ENCODE data around the gene RITA1. TPM values are rescaled to one million over a fixed set of nuclear protein-coding genes. Genes with fewer than 3 reads are reported as not detected.

The RITA1 gene
- total RNA-seq, 1 donor from 2014 or later = 24.3 TPM

- no peak for DNase-seq (ENCODE audit: extremely low read depth, low read depth, low spot score)
These were observed 32.4 kb upstream of the RITA1 start for GRCh38 chr12:113152835-113153814.

GRCh38 chr12:113154351-113154973, 31.1 kb upstream of the RITA1 start:
- no peak for DNase-seq (ENCODE audit: extremely low read depth, low read depth, low spot score)

GRCh38 chr12:113155060-113155459, 30.5 kb upstream of the RITA1 start:
- DNase-seq (ENCODE audit: extremely low read depth, low read depth, low spot score) = no peak

- no peak for DNase-seq (ENCODE audit: extremely low read depth, low read depth, low spot score)
These were observed 29.9 kb upstream of the RITA1 start for GRCh38 chr12:113155646-113156045.

GRCh38 chr12:113157218-113157859, 28.2 kb upstream of the RITA1 start:
- no peak for DNase-seq (ENCODE audit: extremely low read depth, low read depth, low spot score)

- no peak for DNase-seq (ENCODE audit: extremely low read depth, low read depth, low spot score)
These were observed 26.9 kb upstream of the RITA1 start for GRCh38 chr12:113158439-113159203.

GRCh38 chr12:113159937-113160336, 25.6 kb upstream of the RITA1 start:
- no peak for DNase-seq (ENCODE audit: extremely low read depth, low read depth, low spot score)

GRCh38 chr12:113161415-113162016, 24.0 kb upstream of the RITA1 start:
- no peak for DNase-seq (ENCODE audit: extremely low read depth, low read depth, low spot score)

- DNase-seq (ENCODE audit: extremely low read depth, low read depth, low spot score) = no peak
These were observed 23.2 kb upstream of the RITA1 start for GRCh38 chr12:113162102-113163029.

GRCh38 chr12:113163030-113163360, 22.5 kb upstream of the RITA1 start:
- DNase-seq (ENCODE audit: extremely low read depth, low read depth, low spot score) = no peak

GRCh38 chr12:113164014-113164413, 21.5 kb upstream of the RITA1 start:
- DNase-seq (ENCODE audit: extremely low read depth, low read depth, low spot score) = no peak

- no peak for DNase-seq (ENCODE audit: extremely low read depth, low read depth, low spot score)
These were observed 19.7 kb upstream of the RITA1 start for GRCh38 chr12:113165521-113166450.

- no peak for DNase-seq (ENCODE audit: extremely low read depth, low read depth, low spot score)
These were observed 17.7 kb upstream of the RITA1 start for GRCh38 chr12:113167868-113168267.

GRCh38 chr12:113169697-113170096, 15.8 kb upstream of the RITA1 start:
- no peak for DNase-seq (ENCODE audit: extremely low read depth, low read depth, low spot score)

- no peak for DNase-seq (ENCODE audit: extremely low read depth, low read depth, low spot score)
These were observed 15.1 kb upstream of the RITA1 start for GRCh38 chr12:113170457-113170856.

- no peak for DNase-seq (ENCODE audit: extremely low read depth, low read depth, low spot score)
These were observed 14.6 kb upstream of the RITA1 start for GRCh38 chr12:113170926-113171325.

GRCh38 chr12:113171543-113171942, 14.0 kb upstream of the RITA1 start:
- DNase-seq (ENCODE audit: extremely low read depth, low read depth, low spot score) = no peak

- no peak for DNase-seq (ENCODE audit: extremely low read depth, low read depth, low spot score)
These were observed 13.3 kb upstream of the RITA1 start for GRCh38 chr12:113172185-113172584.
